OCI-LY3 (cell line): ENCODE results near the gene RAB36.

ENCODE experiments used
- H2AFZ ChIP-seq: fragments of 200-600, 300-600 bp; shearing (Covaris generic); 2 replicates; pipeline ENCODE4 v1.6.0; 2014; ENCODE audit warnings: antibody characterized with exemption, low read depth, low read length
- H3K27ac ChIP-seq: fragments of 200-600, 300-600 bp; sonication (generic); 2 replicates; pipeline ENCODE4 v1.5.1; 2014; ENCODE audit warnings: mild to moderate bottlenecking, low read length, moderate library complexity, mixed read lengths
- H3K27me3 ChIP-seq: fragments of 200-600, 300-600 bp; sonication (generic); 2 replicates; pipeline ENCODE4 v1.6.1; 2014; ENCODE audit warnings: low read depth, low read length, mixed read lengths
- H3K36me3 ChIP-seq: fragments of 200-600, 300-600 bp; sonication (generic); replicated peaks from 2 replicates; pipeline ENCODE3; 2014; ENCODE audit warnings: low read depth, low read length, mixed read lengths
- H3K4me1 ChIP-seq: fragments of 300-600, 200-600 bp; sonication (generic); 2 replicates; pipeline ENCODE4 v1.6.1; 2014; ENCODE audit warnings: low read length, mixed read lengths
- H3K4me2 ChIP-seq: fragments of 200-600, 300-600 bp; sonication (generic); 2 replicates; pipeline ENCODE4 v1.6.1; 2014; ENCODE audit warnings: low read length, mixed read lengths
- H3K4me3 ChIP-seq: fragments of 300-600, 200-600 bp; sonication (generic); 2 replicates; pipeline ENCODE4 v1.5.1; 2014; ENCODE audit warnings: antibody characterized with exemption, mild to moderate bottlenecking, low read length, moderate library complexity
- H3K79me2 ChIP-seq: fragments of 300-600, 200-600 bp; shearing (Covaris generic); 2 replicates; pipeline ENCODE4 v1.6.1; 2014; ENCODE audit warnings: mild to moderate bottlenecking, low read length, mixed read lengths
- H3K9ac ChIP-seq: fragments of 300-600, 200-600 bp; shearing (Covaris generic); 2 replicates; pipeline ENCODE4 v1.6.0; 2014; ENCODE audit warnings: mild to moderate bottlenecking, low read length, moderate library complexity
- H3K9me3 ChIP-seq: fragments of 200-600, 300-600 bp; shearing (Covaris generic); 2 replicates; pipeline ENCODE4 v1.6.1; 2014; ENCODE audit warnings: low read length, mixed read lengths; ENCODE audit not compliant: insufficient read depth
- H4K20me1 ChIP-seq: fragments of 200-600, 300-600 bp; sonication (generic); 2 replicates; pipeline ENCODE4 v1.6.1; 2016; ENCODE audit warnings: low read length, mixed read lengths; ENCODE audit not compliant: insufficient read depth
- CTCF ChIP-seq: fragments of 200-600, 300-600 bp; sonication (generic); IDR thresholded peaks from 2 replicates; pipeline ENCODE4 v1.5.1; 2014; ENCODE audit warnings: antibody characterized with exemption, low read length, low read depth
- EZH2phosphoT487 ChIP-seq: fragments of 200-600 bp; shearing (Covaris generic); IDR thresholded peaks from 2 replicates; pipeline ENCODE4 v1.6.1; 2018; ENCODE audit warnings: antibody characterized with exemption, mixed run types, low read depth

The RAB36 gene

GRCh38 chr22:23183061-23183698 lies 37.9 kb downstream of the RAB36 start:
- Histone ChIP-seq H4K20me1 (0 out of 2 replicates have a peak, but pooled peaks cover 6% of the 10 kb centered on the region), H2AFZ (no peak overlapping the region), H3K4me1 (peaks cover 8% of the 10 kb centered on the region; the same call in 1 of the 2 replicates), H3K4me2 (peak overlapping the region; percentile 12; the same call in 1 of the 2 replicates), H3K27ac (no peak overlapping the region), H3K79me2 (no peaks in the 10 kb centered on the region), H3K9me3 (no peaks in the 10 kb centered on the region), H3K36me3 (no peaks in the 10 kb centered on the region), H3K4me3 (no peak overlapping the region), H3K27me3 (no peaks in the 10 kb centered on the region), H3K9ac (no peak overlapping the region)
- no peak for TF ChIP-seq EZH2phosphoT487
- TF ChIP-seq CTCF, result no peak

GRCh38 chr22:23184100-23184763 lies 39.0 kb downstream of the RAB36 start:
- Histone ChIP-seq H3K9me3 (no peaks in the 10 kb centered on the region), H2AFZ (no peak overlapping the region), H3K4me2 (no peak overlapping the region), H3K27me3 (no peaks in the 10 kb centered on the region), H3K4me1 (peaks cover 8% of the 10 kb centered on the region; the same call in 1 of the 2 replicates), H4K20me1 (0 out of 2 replicates have a peak, but pooled peaks cover 6% of the 10 kb centered on the region), H3K79me2 (no peaks in the 10 kb centered on the region), H3K36me3 (no peaks in the 10 kb centered on the region), H3K4me3 (no peak overlapping the region), H3K9ac (no peak overlapping the region), H3K27ac (no peak overlapping the region)
- TF ChIP-seq EZH2phosphoT487 (no peak), CTCF (no peak)

GRCh38 chr22:23184764-23185113 lies 39.5 kb downstream of the RAB36 start:
- no peaks in the 10 kb centered on the region for H3K27me3 ChIP-seq
- no peak for TF ChIP-seq CTCF
- TF ChIP-seq EZH2phosphoT487, result no peak
- no peaks in the 10 kb centered on the region for H3K79me2 ChIP-seq
- 0 out of 2 replicates have a peak, but pooled peaks cover 6% of the 10 kb centered on the region for H4K20me1 ChIP-seq
- no peak overlapping the region for H3K4me2 ChIP-seq
- no peak overlapping the region for H3K27ac ChIP-seq
- H3K4me1 ChIP-seq, result peaks cover 7% of the 10 kb centered on the region; the same call in 1 of the 2 replicates
- H3K9ac ChIP-seq, result no peak overlapping the region
- no peak overlapping the region for H3K4me3 ChIP-seq
- H2AFZ ChIP-seq, result no peak overlapping the region
- no peaks in the 10 kb centered on the region for H3K36me3 ChIP-seq
- no peaks in the 10 kb centered on the region for H3K9me3 ChIP-seq

DNA sequence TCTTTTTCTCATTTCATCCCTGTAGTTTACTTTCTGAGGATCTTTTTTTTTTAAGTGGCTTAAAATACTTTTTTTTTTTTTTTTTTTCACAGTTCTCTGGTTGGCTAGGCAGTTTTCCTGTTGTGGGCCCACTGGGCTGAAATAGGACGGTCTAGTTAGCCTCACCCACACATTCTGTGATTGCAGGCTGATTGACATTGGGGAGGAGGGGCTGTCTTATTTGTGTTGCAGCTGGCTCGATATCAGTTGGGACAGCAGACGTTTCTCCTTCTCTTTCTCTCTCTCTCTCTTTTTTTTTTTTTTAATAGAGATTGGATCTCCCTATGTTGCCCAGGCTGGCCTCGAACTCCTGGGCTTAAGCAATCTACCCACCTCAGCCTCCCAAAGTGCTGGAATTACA lies 41.9 kb downstream of the RAB36 start:
- no peak overlapping the region for H2AFZ ChIP-seq
- no peak overlapping the region for H3K4me2 ChIP-seq
- no peaks in the 10 kb centered on the region for H3K79me2 ChIP-seq
- H3K4me1 ChIP-seq, result no peaks in the 10 kb centered on the region; the same call in 1 of the 2 replicates
- no peak overlapping the region for H3K9ac ChIP-seq
- no peak for TF ChIP-seq CTCF
- no peak for TF ChIP-seq EZH2phosphoT487
- no peak overlapping the region for H3K4me3 ChIP-seq
- H3K9me3 ChIP-seq, result no peaks in the 10 kb centered on the region
- 0 out of 2 replicates have a peak, but pooled peaks cover 6% of the 10 kb centered on the region for H4K20me1 ChIP-seq
- H3K36me3 ChIP-seq, result no peaks in the 10 kb centered on the region
- H3K27ac ChIP-seq, result no peak overlapping the region
- H3K27me3 ChIP-seq, result no peaks in the 10 kb centered on the region
